ENCODE measurements around the gene RPLP1.

RPLP1 gene

DNA sequence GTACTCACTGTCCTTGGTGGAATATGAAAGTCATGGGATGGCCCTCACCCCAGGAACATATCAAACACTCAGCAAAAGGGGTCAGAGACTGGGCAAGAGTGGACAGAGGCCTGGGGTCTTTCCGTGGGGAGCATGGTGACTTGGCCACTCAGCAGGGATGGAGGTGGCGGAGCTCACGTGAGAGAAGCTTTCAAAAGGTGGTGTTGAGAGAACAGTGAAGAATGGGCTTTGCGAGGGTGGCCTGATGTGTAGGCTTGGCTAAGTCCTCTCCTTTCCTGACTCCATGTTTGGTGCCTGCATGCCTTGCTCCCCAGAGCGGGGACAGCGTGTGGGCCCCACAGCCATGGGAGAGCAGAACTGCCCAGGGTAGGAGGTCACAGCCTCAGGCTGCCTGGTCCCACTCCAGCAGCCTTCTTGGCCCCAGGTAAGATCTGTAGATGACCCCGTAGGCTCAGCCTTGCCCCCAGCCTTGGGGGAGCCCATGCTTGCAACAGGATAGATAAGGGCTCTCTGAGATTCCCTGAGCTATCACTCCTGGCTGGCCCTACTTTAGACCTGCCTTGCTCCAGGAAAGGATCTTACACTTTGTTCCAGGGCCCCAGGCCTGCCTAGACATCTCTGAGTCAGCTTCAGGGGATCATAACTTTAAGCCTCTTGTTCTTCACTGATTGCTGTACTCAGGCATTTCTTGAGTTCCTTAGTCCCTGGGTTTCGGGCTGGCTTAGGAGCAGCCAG lies 17.0 kb downstream of the RPLP1 start:
- no peak for DNase-seq

DNA sequence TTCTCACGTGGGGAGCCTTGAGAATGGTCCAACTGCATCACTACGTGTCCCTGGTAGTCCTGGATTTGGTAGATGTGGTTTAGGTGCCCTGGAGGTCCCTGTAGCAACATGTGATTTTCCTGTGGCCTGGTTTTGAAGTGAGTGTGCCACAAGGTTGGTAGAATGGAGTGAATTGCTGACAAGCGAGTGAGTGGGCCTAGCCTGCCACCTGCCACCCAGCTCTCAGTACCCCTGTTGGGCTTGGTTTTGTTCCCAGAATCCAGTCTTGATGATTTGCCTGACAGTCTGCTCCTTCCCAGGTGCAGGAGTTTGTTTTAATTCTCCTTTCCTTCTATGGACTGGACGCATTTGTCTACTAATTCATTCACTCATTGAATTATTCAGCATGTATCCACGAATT lies 19.4 kb downstream of the RPLP1 start:
- no peak for DNase-seq

DNA sequence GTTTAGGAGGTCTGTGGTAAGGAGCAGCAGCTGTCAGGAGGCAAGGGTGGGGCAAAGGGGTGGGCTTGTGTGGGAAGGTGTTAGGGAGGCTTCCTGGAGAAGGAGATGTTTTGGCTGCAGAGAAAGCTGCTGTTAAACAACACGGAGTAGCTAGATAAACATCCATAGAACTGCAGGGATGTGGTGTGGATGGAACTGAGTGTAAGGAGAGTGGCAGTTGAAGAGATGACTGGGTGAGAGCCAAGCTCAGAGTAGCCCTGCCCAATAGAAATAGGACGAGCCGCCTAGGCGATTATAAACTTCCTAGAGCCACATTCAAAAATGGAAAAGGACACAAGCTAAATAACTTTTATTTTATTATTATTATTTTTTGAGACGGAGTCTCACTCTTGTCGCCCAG lies 19.9 kb downstream of the RPLP1 start:
- no peak for DNase-seq

DNA sequence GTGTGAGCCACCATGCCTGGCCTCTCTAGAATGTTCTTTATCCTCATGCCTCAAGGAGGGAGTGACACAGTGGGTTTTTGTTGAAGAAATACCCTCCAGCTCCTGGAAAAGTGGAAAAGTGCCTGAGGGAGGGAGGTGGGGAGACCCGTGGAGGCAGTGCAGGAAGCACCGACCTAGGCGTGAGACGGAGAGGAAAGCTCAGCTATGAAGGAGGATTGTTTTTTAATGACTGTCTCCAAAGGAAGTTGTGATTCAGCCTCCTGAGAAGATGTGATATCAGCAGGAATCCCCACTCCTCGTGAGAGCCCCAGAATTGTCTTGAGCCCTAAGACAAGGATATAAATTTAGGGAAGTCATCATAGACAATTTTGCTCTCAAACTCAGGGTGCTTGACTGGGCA lies 21.7 kb downstream of the RPLP1 start:
- peak; percentile 72 for DNase-seq

- DNase-seq, result peak; percentile 46
These were observed 22.3 kb downstream of the RPLP1 start for GRCh38 chr15:69474846-69475455.

- peak; percentile 70 for DNase-seq
These were observed 23.2 kb downstream of the RPLP1 start for GRCh38 chr15:69475769-69476358.

DNA sequence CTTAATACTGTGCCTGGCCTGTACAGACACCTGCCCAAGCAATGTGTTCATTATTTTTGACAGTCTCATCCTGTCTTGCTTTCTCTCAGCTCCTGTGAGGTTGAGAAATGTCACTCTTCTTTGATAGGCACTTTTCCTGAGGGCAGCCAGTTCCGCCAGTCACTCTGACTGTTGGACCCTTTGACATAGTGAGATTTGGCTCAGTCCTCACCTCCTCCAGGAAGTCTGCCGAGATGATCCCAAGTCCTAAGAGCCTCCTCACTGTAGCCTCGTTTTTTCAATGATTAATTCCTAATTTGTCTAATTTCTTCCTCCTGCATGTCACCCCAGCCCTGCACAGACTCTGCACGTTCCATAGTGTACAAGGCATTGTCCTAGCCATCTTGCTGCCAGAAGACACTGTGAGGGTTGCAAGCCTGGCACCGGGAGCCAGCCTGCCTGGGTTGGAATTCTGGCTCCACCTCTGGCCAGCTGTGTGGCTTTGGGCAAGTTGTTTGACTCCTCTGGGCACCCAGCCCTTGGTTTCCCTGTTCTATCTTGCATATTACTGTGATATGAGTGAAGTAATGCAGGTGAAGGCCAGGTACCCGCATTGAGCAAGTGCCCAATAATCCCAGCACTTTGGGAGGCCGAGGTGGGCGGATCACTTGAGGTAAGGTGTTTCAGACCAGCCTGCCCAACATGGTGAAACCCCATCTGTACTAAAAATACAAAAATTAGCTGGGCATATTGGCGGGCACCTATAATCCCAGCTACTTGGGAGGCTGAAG lies 24.3 kb downstream of the RPLP1 start:
- no peak for DNase-seq

DNA sequence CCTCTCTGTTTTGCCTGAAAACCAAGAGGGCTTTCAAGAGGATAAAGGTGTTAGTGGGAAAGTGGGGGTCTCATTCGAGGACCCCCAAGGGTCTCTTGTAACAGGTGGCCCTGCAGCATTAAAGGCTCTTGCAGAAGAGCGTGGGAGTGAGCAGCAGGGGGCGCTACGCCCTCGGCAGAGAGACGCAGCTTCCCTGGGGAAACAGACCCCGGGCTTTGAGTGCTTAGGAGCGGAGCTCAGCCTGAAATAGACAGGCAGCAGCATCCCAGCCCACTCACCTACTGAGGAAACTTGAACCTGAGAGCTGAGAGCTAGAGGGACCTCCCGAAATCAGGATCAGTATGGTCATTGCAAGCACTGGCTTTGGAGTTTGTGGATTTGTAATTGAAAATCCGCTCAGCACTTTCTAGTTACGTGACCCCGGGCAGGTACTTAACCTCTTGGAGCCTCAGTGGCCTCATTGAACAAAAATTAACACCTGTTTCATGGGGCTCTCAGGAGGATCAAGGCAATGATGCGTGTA lies 25.7 kb downstream of the RPLP1 start:
- peak; percentile 37 for DNase-seq

- no peak for DNase-seq
These were observed 26.5 kb downstream of the RPLP1 start for GRCh38 chr15:69479081-69479480.

- no peak for DNase-seq
These were observed 27.4 kb downstream of the RPLP1 start for GRCh38 chr15:69479971-69480370.

DNA sequence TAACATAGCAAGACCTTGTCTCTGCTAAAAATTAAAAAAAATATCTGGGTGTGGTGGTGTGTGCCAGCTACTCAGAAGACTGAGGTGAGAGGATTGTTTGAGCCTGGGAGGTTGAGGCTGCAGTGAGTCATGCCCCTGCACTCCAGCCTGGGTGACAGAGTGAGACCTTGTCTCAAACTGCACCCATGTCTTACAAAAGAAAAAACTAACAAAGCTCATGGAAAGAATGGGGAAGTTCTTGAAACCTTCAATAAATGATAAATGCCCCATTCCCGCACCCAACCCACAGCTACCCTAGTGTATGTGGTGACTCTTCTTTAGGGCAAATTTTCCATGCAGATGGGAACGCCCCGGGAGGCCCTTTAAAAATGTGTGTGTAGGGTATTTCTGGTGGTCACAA lies 28.3 kb downstream of the RPLP1 start:
- DNase-seq, result no peak

- DNase-seq, result no peak
These were observed 30.2 kb downstream of the RPLP1 start for GRCh38 chr15:69482686-69483256.

- DNase-seq, result no peak
These were observed 32.2 kb downstream of the RPLP1 start for GRCh38 chr15:69484837-69485236.

DNA sequence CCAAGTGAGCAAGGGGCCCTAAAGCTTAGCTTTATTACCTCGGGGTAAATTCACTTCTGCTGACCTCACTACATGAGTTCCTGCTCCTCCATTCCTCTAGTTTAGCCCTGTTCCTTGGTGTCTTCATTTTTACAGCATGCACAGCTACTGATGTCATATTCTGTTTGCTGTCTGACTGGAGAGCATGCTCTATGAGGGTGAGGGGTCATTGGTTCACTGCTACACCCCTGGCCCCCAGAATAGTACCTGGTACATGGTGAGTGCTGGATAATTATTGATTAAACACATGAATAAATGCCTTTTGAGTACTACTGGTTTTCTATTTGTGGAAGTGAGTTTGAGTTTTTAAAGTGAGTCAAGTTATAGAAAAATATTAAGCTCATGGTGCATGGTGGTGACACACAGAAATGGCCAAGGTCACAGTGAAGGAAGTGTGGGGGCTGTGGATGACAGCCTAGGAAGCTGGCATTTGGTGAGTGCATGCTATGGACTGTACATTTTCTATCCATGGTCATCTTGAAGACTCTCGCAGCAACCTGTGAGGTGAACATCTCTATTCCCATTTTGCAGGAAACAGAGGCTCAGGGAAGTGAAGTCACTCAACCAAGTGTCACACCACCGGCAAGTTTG lies 34.0 kb downstream of the RPLP1 start:
- no peak for DNase-seq

- no peak for DNase-seq
These were observed 36.5 kb downstream of the RPLP1 start for GRCh38 chr15:69489073-69489571.

DNA sequence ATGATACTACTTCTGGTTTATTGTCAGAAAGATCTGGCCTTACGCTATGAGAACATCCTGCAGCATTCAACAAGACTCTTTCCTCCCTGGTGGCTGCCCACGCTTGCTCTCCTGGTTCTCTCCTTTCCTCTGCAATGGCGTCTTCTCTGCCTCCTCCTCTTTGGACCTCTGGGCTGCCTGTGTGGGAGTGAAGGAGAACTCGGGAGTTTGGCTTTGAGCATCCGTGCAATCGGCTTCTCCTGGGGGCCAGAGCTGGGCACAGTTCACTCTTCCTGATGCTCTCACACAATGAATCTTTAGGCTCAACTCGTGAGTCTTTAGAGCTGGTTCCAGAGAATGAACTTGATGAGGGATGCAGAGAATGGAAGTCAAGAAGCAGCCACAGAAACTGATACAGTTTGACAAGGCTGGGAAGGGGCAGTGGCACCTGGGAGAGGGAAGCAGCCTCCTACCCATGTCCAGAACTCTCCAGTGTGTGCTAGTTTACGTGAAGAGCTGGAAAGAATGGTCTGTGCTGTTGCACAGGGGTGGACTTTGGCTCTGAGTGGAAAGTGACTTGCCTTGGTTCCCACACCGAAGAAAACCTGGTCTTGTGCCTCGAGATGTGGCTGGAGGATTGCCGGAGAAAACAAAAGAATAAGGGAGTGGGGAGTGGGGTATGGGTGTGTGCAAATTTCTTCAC lies 37.9 kb downstream of the RPLP1 start:
- DNase-seq, result no peak

GRCh38 chr15:69491038-69491505 lies 38.5 kb downstream of the RPLP1 start:
- no peak for DNase-seq

GRCh38 chr15:69493406-69493805 lies 40.8 kb downstream of the RPLP1 start:
- DNase-seq, result no peak

GRCh38 chr15:69496001-69496400 lies 43.4 kb downstream of the RPLP1 start:
- DNase-seq, result no peak

GRCh38 chr15:69497076-69497475 lies 44.5 kb downstream of the RPLP1 start:
- DNase-seq, result no peak

DNA sequence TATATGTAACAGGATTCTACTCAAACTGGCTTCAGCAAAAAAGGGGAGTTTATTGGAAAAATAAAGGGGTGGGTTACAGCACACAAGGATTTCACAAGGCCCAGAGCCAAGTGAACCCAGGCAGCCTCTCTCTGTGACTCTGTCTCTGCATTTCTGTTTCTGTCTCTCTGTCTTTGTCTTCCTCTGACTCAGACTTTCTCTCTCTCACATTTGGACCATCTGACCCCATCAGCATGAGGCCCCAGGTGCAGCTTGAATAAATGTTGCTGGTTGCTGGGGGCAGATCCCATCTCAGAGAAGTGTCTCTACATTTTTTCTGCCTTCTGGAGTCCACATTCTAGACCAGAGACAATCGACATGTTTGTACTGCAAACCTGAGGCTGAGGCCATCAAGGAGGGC lies 45.0 kb downstream of the RPLP1 start:
- no peak for DNase-seq
